ENCODE measurements around the gene RAPGEF5.

DNA sequence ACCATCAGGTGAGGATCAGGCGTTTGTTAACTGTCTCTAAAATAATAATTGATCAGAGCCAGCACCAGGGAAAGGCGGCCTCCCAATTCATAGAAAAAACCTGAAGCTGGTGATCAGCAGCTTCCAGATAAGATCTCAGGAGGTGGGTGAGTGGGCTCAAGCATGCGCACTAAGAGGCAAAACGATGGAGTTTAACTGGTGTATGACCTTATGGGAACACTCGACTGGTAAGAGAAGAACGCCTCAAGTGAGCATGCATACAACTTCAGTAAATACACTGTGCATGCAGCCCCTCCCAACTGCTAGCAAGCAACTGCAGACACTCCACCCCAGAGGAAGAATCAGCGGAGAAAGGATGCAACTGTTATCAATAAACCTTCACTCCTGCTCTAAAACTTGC lies 18.1 kb downstream of the RAPGEF5 start:
- TF ChIP-seq, protein P1, sequence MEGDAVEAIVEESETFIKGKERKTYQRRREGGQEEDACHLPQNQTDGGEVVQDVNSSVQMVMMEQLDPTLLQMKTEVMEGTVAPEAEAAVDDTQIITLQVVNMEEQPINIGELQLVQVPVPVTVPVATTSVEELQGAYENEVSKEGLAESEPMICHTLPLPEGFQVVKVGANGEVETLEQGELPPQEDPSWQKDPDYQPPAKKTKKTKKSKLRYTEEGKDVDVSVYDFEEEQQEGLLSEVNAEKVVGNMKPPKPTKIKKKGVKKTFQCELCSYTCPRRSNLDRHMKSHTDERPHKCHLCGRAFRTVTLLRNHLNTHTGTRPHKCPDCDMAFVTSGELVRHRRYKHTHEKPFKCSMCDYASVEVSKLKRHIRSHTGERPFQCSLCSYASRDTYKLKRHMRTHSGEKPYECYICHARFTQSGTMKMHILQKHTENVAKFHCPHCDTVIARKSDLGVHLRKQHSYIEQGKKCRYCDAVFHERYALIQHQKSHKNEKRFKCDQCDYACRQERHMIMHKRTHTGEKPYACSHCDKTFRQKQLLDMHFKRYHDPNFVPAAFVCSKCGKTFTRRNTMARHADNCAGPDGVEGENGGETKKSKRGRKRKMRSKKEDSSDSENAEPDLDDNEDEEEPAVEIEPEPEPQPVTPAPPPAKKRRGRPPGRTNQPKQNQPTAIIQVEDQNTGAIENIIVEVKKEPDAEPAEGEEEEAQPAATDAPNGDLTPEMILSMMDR (conservative IDR thresholded peaks at IDR 0.05): no peak
- no peak for TF ChIP-seq EZH2 (IDR thresholded peaks at IDR 0.05; ENCODE audit: low read depth)
